Liver (tissue), 9 donors: ENCODE data around the gene DNAI1. TPM values are rescaled to one million over a fixed set of nuclear protein-coding genes. Genes with fewer than 3 reads are reported as not detected.

Source experiments
- DNase-seq: peaks from one replicate; pipeline ENCODE4 v3.0.0-alpha.2; 2017; ENCODE audit warnings: low spot score
- H3K27ac ChIP-seq, 2 donors: one replicate each; pipeline ENCODE4 v1.7.0; 2013; ENCODE audit warnings: inconsistent platforms in 2 of 2, low read length in 2 of 2, control low read depth in 1 of 2, low read depth in 1 of 2, mild to moderate bottlenecking in 1 of 2
- H3K27me3 ChIP-seq, 4 donors: one replicate each; pipeline versions ENCODE4 v1.6.1 to v1.7.0; 2013; ENCODE audit warnings: low read length in 3 of 4, inconsistent platforms in 1 of 4, mild to moderate bottlenecking in 1 of 4, moderate library complexity in 1 of 4; ENCODE audit not compliant: control insufficient read depth in 4 of 4, insufficient read depth in 4 of 4
- H3K36me3 ChIP-seq, 4 donors: one replicate each; pipeline versions ENCODE4 v1.6.1 to v1.7.0; 2013; ENCODE audit warnings: low read length in 3 of 4, mild to moderate bottlenecking in 3 of 4, low read depth in 1 of 4, moderate library complexity in 1 of 4; ENCODE audit not compliant: control insufficient read depth in 4 of 4, insufficient read depth in 3 of 4
- H3K4me1 ChIP-seq, 4 donors: one replicate each; pipeline versions ENCODE4 v1.6.1 to v1.7.0; 2013; ENCODE audit warnings: low read length in 3 of 4, mild to moderate bottlenecking in 3 of 4, moderate library complexity in 1 of 4; ENCODE audit not compliant: control insufficient read depth in 4 of 4, insufficient read depth in 4 of 4
- H3K4me3 ChIP-seq, 3 donors: one replicate each; pipeline versions ENCODE4 v1.6.1 to v1.7.0; 2013; ENCODE audit warnings: low read length in 3 of 3, control low read depth in 1 of 3, low read depth in 1 of 3, mild to moderate bottlenecking in 1 of 3
- H3K9ac ChIP-seq, 2 donors: one replicate each; pipeline ENCODE4 v1.7.0; 2013; ENCODE audit warnings: low read length in 2 of 2, mild to moderate bottlenecking in 2 of 2, moderate library complexity in 2 of 2, control low read depth in 1 of 2, low read depth in 1 of 2
- H3K9me3 ChIP-seq, 4 donors: one replicate each; pipeline versions ENCODE4 v1.6.1 to v1.7.0; 2013; ENCODE audit warnings: low read length in 3 of 4; ENCODE audit not compliant: control insufficient read depth in 4 of 4
- ATF3 ChIP-seq: IDR thresholded peaks from 2 replicates; pipeline ENCODE4 v1.6.1; 2016; ENCODE audit warnings: antibody characterized with exemption
- CTCF ChIP-seq: fragments of 150-350 bp; IDR thresholded peaks from 2 replicates; pipeline ENCODE4 v1.5.1; 2017; ENCODE audit warnings: improper control_type of control experiment, low read depth, low read length; ENCODE audit not compliant: missing input control
- EGR1 ChIP-seq, 2 donors: IDR thresholded peaks; 2 replicates each; pipeline ENCODE4 v1.6.1; 2016 to 2018; ENCODE audit warnings: antibody characterized with exemption in 2 of 2, low read depth in 2 of 2
- FOXA1 ChIP-seq: IDR thresholded peaks from 2 replicates; pipeline ENCODE4 v1.6.1; 2016; ENCODE audit warnings: antibody characterized with exemption
- FOXA2 ChIP-seq: IDR thresholded peaks from 2 replicates; pipeline ENCODE4 v1.6.1; 2016; ENCODE audit warnings: antibody characterized with exemption
- GABPA ChIP-seq, 2 donors: IDR thresholded peaks in 1 of 2; conservative IDR thresholded peaks in 1 of 2; 2 replicates each; pipeline ENCODE4 v1.6.1; 2016; ENCODE audit warnings: antibody characterized with exemption in 2 of 2, mild to moderate bottlenecking in 1 of 2, moderate library complexity in 1 of 2
- HNF4A ChIP-seq, 2 donors: conservative IDR thresholded peaks; 2 replicates each; pipeline ENCODE4 v1.6.1; 2016; ENCODE audit warnings: antibody characterized with exemption in 2 of 2, mild to moderate bottlenecking in 2 of 2
- HNF4G ChIP-seq: IDR thresholded peaks from 2 replicates; pipeline ENCODE4 v1.6.1; 2016; ENCODE audit warnings: antibody characterized with exemption
- JUND ChIP-seq, 2 donors: IDR thresholded peaks; 2 replicates each; pipeline ENCODE4 v1.6.1; 2016; ENCODE audit warnings: antibody characterized with exemption in 2 of 2
- MAX ChIP-seq: IDR thresholded peaks from 2 replicates; pipeline ENCODE4 v1.6.1; 2016; ENCODE audit warnings: antibody characterized with exemption
- NR2F2 ChIP-seq: IDR thresholded peaks from 2 replicates; pipeline ENCODE4 v1.6.1; 2016; ENCODE audit warnings: antibody characterized with exemption
- RAD21 ChIP-seq, 2 donors: IDR thresholded peaks; 2 replicates each; pipeline ENCODE4 v1.6.1; 2016; ENCODE audit warnings: antibody characterized with exemption in 2 of 2, mild to moderate bottlenecking in 2 of 2
- REST ChIP-seq: IDR thresholded peaks from 2 replicates; pipeline ENCODE4 v1.6.1; 2016; ENCODE audit warnings: antibody characterized with exemption, mild to moderate bottlenecking
- RXRA ChIP-seq, 2 donors: IDR thresholded peaks; 2 replicates each; pipeline ENCODE4 v1.6.1; 2017 to 2018; ENCODE audit warnings: antibody characterized with exemption in 2 of 2, mild to moderate bottlenecking in 1 of 2
- SP1 ChIP-seq: IDR thresholded peaks from 2 replicates; pipeline ENCODE4 v1.6.1; 2018; ENCODE audit warnings: antibody characterized with exemption, mild to moderate bottlenecking
- TAF1 ChIP-seq: conservative IDR thresholded peaks from 2 replicates; pipeline ENCODE4 v1.6.1; 2016; ENCODE audit warnings: antibody characterized with exemption, mild to moderate bottlenecking
- YY1 ChIP-seq: IDR thresholded peaks from 2 replicates; pipeline ENCODE4 v1.6.1; 2016; ENCODE audit warnings: antibody characterized with exemption, mild to moderate bottlenecking
- ZBTB33 ChIP-seq: IDR thresholded peaks from 2 replicates; pipeline ENCODE4 v1.6.1; 2016; ENCODE audit warnings: antibody characterized with exemption
- WGBS: extraction: QIAGEN DNeasy Blood & Tissue Kit; methylation state at CpG from one replicate; pipeline ENCODE4 v1.1.7; 2013; 5-methylcytosine and 5-hydroxymethylcytosine counted together
- polyA plus RNA-seq, 2 donors: library from polyadenylated mRNA; stranded (reverse) in 1 of 2; unstranded in 1 of 2; fragments of 200-250 nt in 1 of 2; fragments of >200 nt in 1 of 2; fragmentation: Nextera tagmentation in 1 of 2; extraction: Ambion mirVana in 1 of 2; gene quantifications; one replicate each; pipeline versions ENCODE4 v1.2.1 to v1.2.3, GENCODE V29; 2013 to 2015
- total RNA-seq, 2 donors: library from RNA; depleted of rRNA; stranded (reverse); fragments of >200 nt; gene quantifications; one replicate each; pipeline ENCODE4 v1.2.3, GENCODE V29; 2014
- donor health status: healthy.
- donor health status: healthy.
- donor health status: healthy.
- donor health status: healthy.
- donor health status: healthy.

DNAI1 gene
- total and polyA plus RNA-seq, 4 donors, result not detected

- TF ChIP-seq EGR1 (IDR thresholded peaks at IDR 0.05; ENCODE audit: low read depth in 2 of 2), result no peak
- no peak for TF ChIP-seq ZBTB33
- TF ChIP-seq FOXA1, result no peak
- TF ChIP-seq ATF3, result no peak
- TF ChIP-seq SP1, result no peak
- no peak for TF ChIP-seq RAD21 (IDR thresholded peaks at IDR 0.05)
- TF ChIP-seq TAF1, result no peak
- TF ChIP-seq HNF4A (conservative IDR thresholded peaks at IDR 0.05), result no peak
- TF ChIP-seq MAX, result no peak
- TF ChIP-seq GABPA (IDR thresholded peaks at IDR 0.05 in 1 of 2, conservative IDR thresholded peaks at IDR 0.05 in 1 of 2), result no peak
- no peak for TF ChIP-seq FOXA2
- TF ChIP-seq CTCF, result no peak
- no peak for TF ChIP-seq RXRA (IDR thresholded peaks at IDR 0.05)
- no peak for TF ChIP-seq REST
- TF ChIP-seq JUND (IDR thresholded peaks at IDR 0.05), result no peak
- no peak for TF ChIP-seq HNF4G
- no peak for TF ChIP-seq YY1
- TF ChIP-seq NR2F2, result no peak
- DNase-seq, result no peak
- H3K4me3 ChIP-seq, result no peak overlapping the region
- peaks cover 0 to 4% (median 0%) of the 10 kb centered on the region in 4 donors for H3K36me3 ChIP-seq
- 77% methylated on average over 8 of the region's 8 CpGs for WGBS
- H3K9ac ChIP-seq, result no peak overlapping the region
- no peak overlapping the region for H3K27ac ChIP-seq
- peaks cover 0 to 1% (median under 1%) of the 10 kb centered on the region in 4 donors for H3K4me1 ChIP-seq
- H3K27me3 ChIP-seq, result no peaks in the 10 kb centered on the region
- no peaks in the 10 kb centered on the region for H3K9me3 ChIP-seq
Measured at GRCh38 chr9:34565856-34566255, 107.3 kb downstream of the DNAI1 start.
